DMS79 (cell line): ENCODE results near the gene MED10.
"Not testable (repeated sequence)": the region's sequence is repeated elsewhere in the genome, so short reads cannot be mapped to it uniquely, and the experiment has no call there.

Experiments used
- DNase-seq: peaks from one replicate; lab custom pipeline; 2025; lab: John Stamatoyannopoulos, UW

MED10 gene

GRCh38 chr5:6372251-6373080, 5.9 kb downstream of the MED10 start:
- no peak for DNase-seq

- DNase-seq: no peak
These were observed 7.1 kb downstream of the MED10 start for GRCh38 chr5:6371079-6371810.

GRCh38 chr5:6370580-6370979, 7.8 kb downstream of the MED10 start:
- DNase-seq: no peak

- DNase-seq: no peak
These were observed 12.3 kb downstream of the MED10 start for GRCh38 chr5:6365977-6366590.

GRCh38 chr5:6365142-6365976, 13.0 kb downstream of the MED10 start:
- no peak for DNase-seq

- DNase-seq: not testable (repeated sequence)
These were observed 14.8 kb downstream of the MED10 start for GRCh38 chr5:6363454-6364011.

GRCh38 chr5:6362846-6363245, 15.5 kb downstream of the MED10 start:
- DNase-seq: no peak

GRCh38 chr5:6361101-6361500, 17.2 kb downstream of the MED10 start:
- no peak for DNase-seq

GRCh38 chr5:6360323-6361072, 17.8 kb downstream of the MED10 start:
- no peak for DNase-seq

GRCh38 chr5:6359555-6360322, 18.6 kb downstream of the MED10 start:
- DNase-seq: no peak

- DNase-seq: no peak
These were observed 19.9 kb downstream of the MED10 start for GRCh38 chr5:6358434-6358820.

GRCh38 chr5:6357817-6358433, 20.4 kb downstream of the MED10 start:
- not testable (repeated sequence) for DNase-seq

GRCh38 chr5:6356578-6357164, 21.7 kb downstream of the MED10 start:
- no peak for DNase-seq

GRCh38 chr5:6355294-6355693, 23.1 kb downstream of the MED10 start:
- DNase-seq: no peak

- DNase-seq: no peak
These were observed 23.5 kb downstream of the MED10 start for GRCh38 chr5:6354848-6355247.

GRCh38 chr5:6353602-6354302, 24.6 kb downstream of the MED10 start:
- no peak for DNase-seq

GRCh38 chr5:6350277-6351090, 27.9 kb downstream of the MED10 start:
- no peak for DNase-seq

- no peak for DNase-seq
These were observed 29.0 kb downstream of the MED10 start for GRCh38 chr5:6349387-6349786.
